Thyroid gland (tissue), 4 donors: ENCODE measurements around the gene TSC22D1. TPM values are rescaled to one million over a fixed set of nuclear protein-coding genes. Genes with fewer than 3 reads are reported as not detected.

ENCODE experiments used
- DNase-seq, 2 donors: peaks; one replicate each; pipeline ENCODE4 v3.0.0-alpha.2; 2019
- H3K27ac ChIP-seq, 3 donors: fragments of 200-600 bp; sonication (generic); 1 replicate in 2 of 3; 2 replicates in 1 of 3; pipeline ENCODE4 v1.5.1; 2016 to 2019; ENCODE audit warnings: mild to moderate bottlenecking in 1 of 3, moderate library complexity in 1 of 3
- H3K27me3 ChIP-seq: fragments of 200-600 bp; sonication (generic); one replicate; pipeline ENCODE4 v1.5.1; 2019
- H3K36me3 ChIP-seq, 2 donors: fragments of 200-600 bp; sonication (generic); one replicate each; pipeline ENCODE4 v1.5.1; 2016 to 2019
- H3K4me1 ChIP-seq, 2 donors: fragments of 200-600 bp; sonication (generic); one replicate each; pipeline ENCODE4 v1.5.1; 2017 to 2019
- H3K4me3 ChIP-seq, 3 donors: fragments of 200-600 bp; sonication (generic); replicated peaks in 1 of 3; 1 replicate in 2 of 3; 2 replicates in 1 of 3; pipeline ENCODE4 v1.5.1; 2016; ENCODE audit warnings: mild to moderate bottlenecking in 1 of 3
- H3K9me3 ChIP-seq: fragments of 200-600 bp; sonication (generic); one replicate; pipeline ENCODE4 v1.5.1; 2017
- POLR2A ChIP-seq, 2 donors: fragments of 450-650 bp; IDR thresholded peaks; one replicate each; pipeline ENCODE4 v1.6.1; 2017; ENCODE audit warnings: antibody characterized with exemption in 2 of 2, mild to moderate bottlenecking in 2 of 2, moderate library complexity in 1 of 2
- WGBS, 2 donors: methylation state at CpG; one replicate each; pipeline ENCODE4 v1.1.5; 2017; 5-methylcytosine and 5-hydroxymethylcytosine counted together
- intact Hi-C: fragments of 100-400 bp; cut with DNase I; formaldehyde crosslinking; loops from one replicate; pipeline ENCODE4 v1.15.1; 2023
- total RNA-seq, 4 donors: library from RNA; depleted of rRNA; stranded (reverse); fragments of >200 nt; gene quantifications; one replicate each; pipeline ENCODE4 v1.2.3, GENCODE V29; 2016
- TF ChIP-seq, protein P1 (sequence below), 6 experiments: fragments of 200-600 bp in 3 of 6; fragments of 450-650 bp in 3 of 6; sonication (generic) in 3 of 6; IDR thresholded peaks; one replicate each; pipeline ENCODE4 v1.5.1; 2016 to 2019; ENCODE audit warnings: antibody characterized with exemption in 6 of 6, mild to moderate bottlenecking in 2 of 6, inconsistent platforms in 1 of 6, moderate library complexity in 1 of 6

The TSC22D1 gene
- total RNA-seq, 4 donors from 2014 or later: 78.0 to 103 (median 90.5) TPM

DNA sequence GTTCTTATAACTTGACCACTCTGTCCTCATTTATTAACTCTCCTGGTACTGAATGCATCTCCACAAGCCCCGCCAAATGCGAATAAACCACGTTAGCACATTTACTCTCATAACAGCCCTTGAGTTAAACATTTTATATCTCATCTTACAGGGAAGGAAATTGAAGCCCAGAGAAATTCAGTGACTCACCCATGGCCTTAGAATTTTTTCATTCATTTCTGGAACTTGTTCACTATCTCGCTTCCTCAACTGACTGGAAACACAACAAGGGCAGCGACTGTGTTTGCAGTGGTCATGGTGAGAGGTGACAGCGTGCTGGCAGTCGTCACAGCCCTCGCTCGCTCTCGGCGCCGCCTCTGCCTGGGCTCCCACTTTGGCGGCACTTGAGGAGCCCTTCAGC is 163.0 kb downstream of the TSC22D1 start:
- Histone ChIP-seq H3K9me3 (no peaks in the 10 kb centered on the region), H3K4me3 (no peak overlapping the region), H3K27me3 (no peaks in the 10 kb centered on the region), H3K36me3 (no peaks in the 10 kb centered on the region), H3K27ac (no peak overlapping the region), H3K4me1 (peaks cover 0 to 5% of the 10 kb centered on the region in 2 donors)
- 92 to 96% methylated on average over 13 of the region's 13 CpGs for WGBS, 2 donors
- TF ChIP-seq, protein P1, sequence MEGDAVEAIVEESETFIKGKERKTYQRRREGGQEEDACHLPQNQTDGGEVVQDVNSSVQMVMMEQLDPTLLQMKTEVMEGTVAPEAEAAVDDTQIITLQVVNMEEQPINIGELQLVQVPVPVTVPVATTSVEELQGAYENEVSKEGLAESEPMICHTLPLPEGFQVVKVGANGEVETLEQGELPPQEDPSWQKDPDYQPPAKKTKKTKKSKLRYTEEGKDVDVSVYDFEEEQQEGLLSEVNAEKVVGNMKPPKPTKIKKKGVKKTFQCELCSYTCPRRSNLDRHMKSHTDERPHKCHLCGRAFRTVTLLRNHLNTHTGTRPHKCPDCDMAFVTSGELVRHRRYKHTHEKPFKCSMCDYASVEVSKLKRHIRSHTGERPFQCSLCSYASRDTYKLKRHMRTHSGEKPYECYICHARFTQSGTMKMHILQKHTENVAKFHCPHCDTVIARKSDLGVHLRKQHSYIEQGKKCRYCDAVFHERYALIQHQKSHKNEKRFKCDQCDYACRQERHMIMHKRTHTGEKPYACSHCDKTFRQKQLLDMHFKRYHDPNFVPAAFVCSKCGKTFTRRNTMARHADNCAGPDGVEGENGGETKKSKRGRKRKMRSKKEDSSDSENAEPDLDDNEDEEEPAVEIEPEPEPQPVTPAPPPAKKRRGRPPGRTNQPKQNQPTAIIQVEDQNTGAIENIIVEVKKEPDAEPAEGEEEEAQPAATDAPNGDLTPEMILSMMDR (IDR thresholded peaks at IDR 0.05): no peak
- no peak for TF ChIP-seq POLR2A (IDR thresholded peaks at IDR 0.05)
- intact Hi-C loops: no loop called here
- no peak for DNase-seq

GRCh38 chr13:44412346-44412935 is 163.7 kb downstream of the TSC22D1 start:
- H3K36me3 ChIP-seq: no peaks in the 10 kb centered on the region
- intact Hi-C loops: no loop called here
- no peak for TF ChIP-seq POLR2A (IDR thresholded peaks at IDR 0.05)
- TF ChIP-seq, protein P1 (IDR thresholded peaks at IDR 0.05): no peak
- no peaks in the 10 kb centered on the region for H3K27me3 ChIP-seq
- no peak overlapping the region for H3K27ac ChIP-seq
- no peak overlapping the region for H3K4me3 ChIP-seq
- H3K9me3 ChIP-seq: no peaks in the 10 kb centered on the region
- 90 to 91% methylated on average over 16 of the region's 16 CpGs for WGBS, 2 donors
- no peak for DNase-seq
- no peaks in the 10 kb centered on the region for H3K4me1 ChIP-seq

GRCh38 chr13:44411841-44412240 is 164.3 kb downstream of the TSC22D1 start:
- WGBS, 2 donors: 86 to 87% methylated on average over 2 of the region's 2 CpGs
- intact Hi-C loops: no loop called here

DNA sequence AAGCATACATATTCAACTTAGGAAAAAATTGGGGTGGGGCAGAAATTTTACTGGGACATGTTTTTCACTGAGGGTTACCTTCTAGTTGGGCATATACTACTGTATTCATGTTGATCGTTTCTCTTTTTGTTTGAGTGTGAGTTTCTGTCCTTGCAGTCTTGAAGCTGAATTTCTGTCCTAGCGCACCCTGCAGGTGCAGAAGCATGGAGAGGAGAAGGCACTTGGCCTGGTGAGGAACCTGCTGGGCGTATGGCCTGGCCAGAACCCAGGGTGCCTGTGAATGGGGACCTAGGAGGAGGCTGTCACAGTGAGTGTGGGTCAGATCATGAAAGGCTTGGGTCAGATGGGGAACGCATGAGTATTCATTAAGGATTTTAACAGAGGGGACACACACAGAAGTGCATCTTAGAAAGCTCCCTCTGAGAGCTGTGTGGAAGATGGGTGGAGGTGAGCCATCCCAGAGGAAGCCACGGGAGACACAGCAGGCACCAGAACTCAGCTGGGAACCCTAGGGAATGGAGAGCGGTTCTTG is 165.7 kb downstream of the TSC22D1 start:
- intact Hi-C loops: no loop called here
- 75 to 89% methylated on average over 6 of the region's 6 CpGs for WGBS, 2 donors

More at GRCh38 chr13:44411841-44412240, 164.3 kb downstream of the TSC22D1 start:
- Histone ChIP-seq H3K9me3 (no peaks in the 10 kb centered on the region), H3K27ac (no peak overlapping the region), H3K4me3 (no peak overlapping the region), H3K36me3 (no peaks in the 10 kb centered on the region), H3K27me3 (no peaks in the 10 kb centered on the region), H3K4me1 (no peaks in the 10 kb centered on the region)
- DNase-seq: no peak
- TF ChIP-seq, protein P1 (IDR thresholded peaks at IDR 0.05): no peak

GRCh38 chr13:44409595-44409994 is 166.5 kb downstream of the TSC22D1 start:
- WGBS, 2 donors: 78 to 86% methylated on average over 4 of the region's 4 CpGs
- H3K27me3 ChIP-seq: no peaks in the 10 kb centered on the region
- intact Hi-C loops: no loop called here
- DNase-seq: no peak
- H3K9me3 ChIP-seq: no peaks in the 10 kb centered on the region
- no peaks in the 10 kb centered on the region for H3K36me3 ChIP-seq
- H3K4me1 ChIP-seq: peaks cover under 1 to 11% of the 10 kb centered on the region in 2 donors
- no peak overlapping the region for H3K27ac ChIP-seq
- TF ChIP-seq, protein P1 (IDR thresholded peaks at IDR 0.05): no peak
- TF ChIP-seq POLR2A (IDR thresholded peaks at IDR 0.05): no peak
- no peak overlapping the region for H3K4me3 ChIP-seq

More for the DNA sequence above, 165.7 kb downstream of the TSC22D1 start:
- H3K4me3 ChIP-seq: no peak overlapping the region
- no peaks in the 10 kb centered on the region for H3K27me3 ChIP-seq
- no peak for DNase-seq
- peaks cover 0 to 7% of the 10 kb centered on the region in 2 donors for H3K4me1 ChIP-seq
- H3K9me3 ChIP-seq: no peaks in the 10 kb centered on the region
- H3K36me3 ChIP-seq: no peaks in the 10 kb centered on the region
- TF ChIP-seq, protein P1 (IDR thresholded peaks at IDR 0.05): no peak
- TF ChIP-seq POLR2A (IDR thresholded peaks at IDR 0.05): no peak
- no peak overlapping the region for H3K27ac ChIP-seq
